ENCODE data around the gene IL21R.
"Not testable (repeated sequence)": the region's sequence is repeated elsewhere in the genome, so short reads cannot be mapped to it uniquely, and the experiment has no call there.

The IL21R gene

DNA sequence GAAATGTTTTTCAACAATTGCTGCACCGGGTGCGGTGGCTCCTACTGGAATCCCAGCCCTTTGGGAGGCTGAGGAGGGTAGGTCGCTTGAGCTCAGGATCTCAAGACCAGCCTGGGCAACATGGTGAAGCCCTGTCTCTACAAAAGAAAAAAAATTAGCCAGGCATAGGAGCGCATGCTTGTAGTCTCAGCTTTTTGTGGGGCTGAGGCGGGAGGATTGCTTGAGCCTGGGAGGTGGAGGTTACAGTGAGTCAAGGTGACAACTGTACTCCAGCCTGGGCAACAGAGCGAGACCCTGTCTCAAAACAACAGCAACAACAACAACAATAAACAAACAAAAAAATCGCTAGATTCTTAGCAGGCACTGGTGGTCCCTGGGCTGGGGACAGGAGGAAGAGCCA, 28.5 kb downstream of the IL21R start:
- no peak overlapping the region for H3K27ac ChIP-seq
- no peak for TF ChIP-seq ZFX (IDR thresholded peaks at IDR 0.05)
- TF ChIP-seq, protein P1, sequence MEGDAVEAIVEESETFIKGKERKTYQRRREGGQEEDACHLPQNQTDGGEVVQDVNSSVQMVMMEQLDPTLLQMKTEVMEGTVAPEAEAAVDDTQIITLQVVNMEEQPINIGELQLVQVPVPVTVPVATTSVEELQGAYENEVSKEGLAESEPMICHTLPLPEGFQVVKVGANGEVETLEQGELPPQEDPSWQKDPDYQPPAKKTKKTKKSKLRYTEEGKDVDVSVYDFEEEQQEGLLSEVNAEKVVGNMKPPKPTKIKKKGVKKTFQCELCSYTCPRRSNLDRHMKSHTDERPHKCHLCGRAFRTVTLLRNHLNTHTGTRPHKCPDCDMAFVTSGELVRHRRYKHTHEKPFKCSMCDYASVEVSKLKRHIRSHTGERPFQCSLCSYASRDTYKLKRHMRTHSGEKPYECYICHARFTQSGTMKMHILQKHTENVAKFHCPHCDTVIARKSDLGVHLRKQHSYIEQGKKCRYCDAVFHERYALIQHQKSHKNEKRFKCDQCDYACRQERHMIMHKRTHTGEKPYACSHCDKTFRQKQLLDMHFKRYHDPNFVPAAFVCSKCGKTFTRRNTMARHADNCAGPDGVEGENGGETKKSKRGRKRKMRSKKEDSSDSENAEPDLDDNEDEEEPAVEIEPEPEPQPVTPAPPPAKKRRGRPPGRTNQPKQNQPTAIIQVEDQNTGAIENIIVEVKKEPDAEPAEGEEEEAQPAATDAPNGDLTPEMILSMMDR (conservative IDR thresholded peaks at IDR 0.05): no peak

DNA sequence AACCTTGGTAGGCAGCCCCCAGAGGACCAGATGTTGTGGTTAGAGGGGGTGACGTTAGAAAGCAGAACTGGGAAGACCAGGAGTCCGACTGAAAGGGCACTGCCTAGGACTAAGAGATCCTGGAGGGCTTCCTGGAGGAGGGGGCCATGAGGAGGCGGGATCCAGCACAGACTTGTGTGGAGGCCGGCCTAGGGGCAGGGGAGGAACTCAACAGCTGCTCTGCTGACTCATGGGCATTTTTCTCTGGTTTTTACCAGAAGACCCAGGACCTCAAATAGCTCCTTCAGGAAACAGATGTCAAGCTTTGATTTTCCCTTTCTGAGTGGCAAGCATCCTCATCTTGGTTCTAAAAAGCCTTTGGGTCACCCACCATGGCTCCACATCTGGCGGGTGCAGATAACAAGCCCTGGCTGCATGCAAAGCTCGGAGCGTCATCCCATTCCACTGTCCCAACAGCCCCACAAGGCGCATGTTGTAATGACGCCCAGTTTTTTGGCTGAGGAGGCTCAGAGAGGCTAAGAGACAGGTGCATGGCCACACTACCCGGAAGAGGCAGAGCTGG, 29.0 kb downstream of the IL21R start:
- TF ChIP-seq ZFX (IDR thresholded peaks at IDR 0.05): no peak
- TF ChIP-seq, protein P1 (conservative IDR thresholded peaks at IDR 0.05): no peak
- no peak overlapping the region for H3K27ac ChIP-seq

DNA sequence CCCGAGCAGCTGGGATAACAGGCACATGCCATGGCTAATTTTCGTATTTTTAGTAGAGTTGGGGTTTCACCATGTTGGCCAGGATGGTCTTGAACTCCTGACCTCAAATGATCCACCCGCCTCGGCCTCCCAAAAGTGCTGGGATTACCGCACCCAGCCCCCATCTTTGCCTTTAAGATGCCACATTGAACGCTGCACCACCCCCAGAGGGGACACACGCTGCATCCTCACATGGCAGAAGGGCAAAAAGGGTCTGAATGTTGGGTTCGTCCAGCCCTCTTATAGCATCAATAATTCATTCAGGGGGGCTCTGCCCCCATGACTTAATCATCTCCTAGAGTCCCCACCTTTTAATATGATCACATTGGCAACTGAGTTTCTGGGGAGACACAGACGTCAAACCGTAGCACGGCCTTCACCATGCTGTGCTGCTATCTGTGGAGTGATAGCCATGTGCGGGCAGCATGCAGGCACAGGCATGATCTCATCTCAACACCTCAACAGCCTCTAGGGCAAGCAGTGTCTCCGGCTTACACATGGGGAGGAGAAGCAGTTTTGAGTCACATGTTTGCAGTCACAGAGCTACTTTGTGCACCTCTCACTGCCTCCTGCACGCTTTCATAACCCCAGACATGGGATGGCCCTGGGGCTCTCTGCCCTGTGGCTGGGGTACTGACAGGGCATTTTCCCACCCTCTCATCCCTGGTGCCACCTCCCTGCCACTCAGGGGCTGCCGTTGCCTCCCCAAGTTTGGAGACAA, 30.0 kb downstream of the IL21R start:
- no peak for TF ChIP-seq ZFX (IDR thresholded peaks at IDR 0.05)
- TF ChIP-seq, protein P1 (conservative IDR thresholded peaks at IDR 0.05): no peak
- H3K27ac ChIP-seq: no peak overlapping the region

DNA sequence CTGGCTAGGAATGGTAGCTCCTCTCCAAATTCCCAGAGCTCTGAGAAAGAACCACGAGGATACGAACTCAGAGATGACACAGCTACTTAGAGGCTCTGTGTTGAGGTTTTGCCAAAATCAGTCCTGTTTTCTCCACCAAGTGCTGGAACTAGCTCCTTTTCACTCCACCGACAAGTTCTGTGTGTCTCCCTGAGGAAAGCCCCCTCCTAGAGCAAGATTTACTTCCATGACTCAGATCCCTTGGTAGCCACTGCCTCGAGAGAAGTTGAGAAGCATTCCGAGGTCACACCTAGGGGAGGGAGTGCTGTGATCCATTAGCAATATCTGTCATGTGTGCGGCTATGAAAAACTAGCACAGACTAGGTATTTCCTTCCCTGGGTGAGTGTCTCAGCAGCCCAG, 30.6 kb downstream of the IL21R start:
- no peak overlapping the region for H3K27ac ChIP-seq
- no peak for TF ChIP-seq ZFX (IDR thresholded peaks at IDR 0.05)
- TF ChIP-seq, protein P1 (conservative IDR thresholded peaks at IDR 0.05): no peak

DNA sequence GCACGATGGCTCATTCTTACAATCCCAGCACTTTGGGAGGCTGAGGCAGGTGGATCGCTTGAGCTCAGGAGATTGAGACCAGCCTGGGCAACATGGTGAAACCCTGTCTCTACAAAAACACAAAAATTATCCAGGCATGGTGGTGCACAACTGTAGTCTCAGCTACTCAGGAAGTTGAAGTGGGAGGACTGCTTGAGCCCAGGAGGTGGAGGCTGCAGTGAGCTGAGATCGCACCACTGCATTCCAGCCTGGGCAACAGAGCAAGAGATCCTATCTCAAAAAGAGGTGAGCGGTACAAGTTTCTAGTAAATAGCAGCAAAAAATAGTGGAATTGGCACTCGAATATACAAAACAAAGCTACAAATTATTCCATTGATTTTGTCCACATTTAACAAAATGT, 31.2 kb downstream of the IL21R start:
- not testable (repeated sequence) for H3K27ac ChIP-seq

DNA sequence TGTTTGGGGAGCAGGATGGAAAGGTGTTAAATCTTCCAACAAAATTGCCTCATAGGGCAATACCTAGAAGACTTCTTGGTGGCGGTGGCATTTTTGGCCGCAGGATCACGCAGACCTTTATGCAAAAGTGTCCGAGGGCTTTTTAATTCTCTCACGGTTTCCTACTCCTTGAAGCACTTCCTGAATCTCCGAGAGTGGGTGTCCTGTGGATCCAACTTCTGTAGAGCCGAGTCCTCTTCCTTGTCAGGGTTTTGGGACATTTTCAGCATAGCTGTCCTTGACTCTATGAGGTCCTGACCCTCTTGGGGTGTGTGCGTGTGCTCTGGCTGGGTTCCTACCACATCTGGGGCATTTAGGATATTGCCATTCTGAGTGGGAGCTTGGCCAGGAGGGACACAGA, 31.7 kb downstream of the IL21R start:
- no peak overlapping the region for H3K27ac ChIP-seq
- TF ChIP-seq, protein P1 (conservative IDR thresholded peaks at IDR 0.05): no peak
- no peak for TF ChIP-seq ZFX (IDR thresholded peaks at IDR 0.05)

DNA sequence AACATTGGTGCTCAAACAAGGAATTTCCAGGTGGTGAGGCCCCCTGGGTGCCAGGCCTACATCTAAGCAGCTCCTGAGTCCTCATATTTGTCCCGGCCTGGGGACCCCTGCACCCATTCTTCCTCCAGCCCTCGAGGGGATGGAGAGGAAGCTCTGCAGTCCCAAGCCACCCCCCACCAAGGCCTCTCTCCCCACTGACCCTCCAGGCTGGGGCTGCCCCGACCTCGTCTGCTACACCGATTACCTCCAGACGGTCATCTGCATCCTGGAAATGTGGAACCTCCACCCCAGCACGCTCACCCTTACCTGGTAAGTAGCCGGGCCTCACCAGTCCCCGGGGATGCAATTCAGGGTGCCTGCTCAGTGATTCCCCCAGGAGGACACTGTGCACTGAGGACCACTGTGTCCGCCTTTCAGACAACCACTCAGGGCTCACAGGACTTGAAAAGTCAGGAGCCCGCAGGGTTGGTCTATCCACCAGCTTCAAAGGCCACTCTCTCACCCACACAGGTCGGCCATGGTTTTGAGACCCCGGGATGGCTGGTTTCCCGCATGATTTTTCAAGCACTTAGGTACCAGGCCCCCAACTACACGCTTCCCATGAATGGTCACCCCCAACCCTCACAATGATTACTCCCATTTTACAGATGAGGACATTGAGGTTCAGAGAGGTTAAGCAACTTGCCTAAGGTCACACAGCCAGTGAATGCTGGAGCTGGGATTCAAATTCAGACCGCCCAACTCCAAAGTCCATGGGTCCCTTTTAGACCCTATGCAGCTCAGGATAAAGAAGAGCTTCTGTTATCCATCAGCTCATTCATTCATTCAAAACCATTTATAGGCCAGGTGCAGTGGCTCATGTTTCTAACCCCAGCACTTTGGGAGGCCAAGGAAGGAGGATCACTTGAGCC, 32.4 kb downstream of the IL21R start:
- TF ChIP-seq, protein P1 (conservative IDR thresholded peaks at IDR 0.05): no peak
- TF ChIP-seq ZFX (IDR thresholded peaks at IDR 0.05): no peak

DNA sequence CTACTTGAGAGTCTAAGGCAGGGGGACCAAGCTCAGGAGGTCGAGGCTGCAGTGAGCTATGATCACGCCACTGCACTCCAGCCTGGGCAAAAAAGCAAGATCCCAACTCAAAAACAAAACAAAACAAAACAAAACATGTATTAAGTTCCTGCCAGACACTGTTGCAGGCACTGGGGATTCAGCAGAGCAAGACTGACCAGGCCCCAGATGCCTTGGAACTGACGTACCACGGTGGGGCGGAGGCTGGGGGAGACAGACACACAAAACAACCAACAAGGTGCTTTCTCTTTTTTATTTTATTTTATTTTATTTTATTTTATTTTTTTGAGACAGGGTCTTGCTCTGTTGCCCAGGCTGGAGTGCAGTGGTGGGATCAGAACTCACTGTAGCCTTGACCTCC, 33.2 kb downstream of the IL21R start:
- H3K27ac ChIP-seq: not testable (repeated sequence)

More for the DNA sequence above, 32.4 kb downstream of the IL21R start:
- no peak overlapping the region for H3K27ac ChIP-seq
